Nephron progenitor cell (in vitro differentiated cells): ENCODE data around the gene F2.

Experiments
- DNase-seq: peaks from one replicate; pipeline ENCODE4 v3.0.0; 2021
- H3K27ac Mint-ChIP-seq: 2 replicates; pipeline ENCODE4 v1.8.0; 2021; ENCODE audit warnings: mild to moderate bottlenecking, moderate library complexity, mixed read lengths
- H3K27me3 Mint-ChIP-seq: 2 replicates; pipeline ENCODE4 v1.8.0; 2021; ENCODE audit warnings: mild to moderate bottlenecking, low read depth, mixed read lengths; ENCODE audit not compliant: poor library complexity
- H3K36me3 Mint-ChIP-seq: 2 replicates; pipeline ENCODE4 v1.8.0; 2021; ENCODE audit warnings: low read depth, mixed read lengths
- H3K4me1 Mint-ChIP-seq: 2 replicates; pipeline ENCODE4 v1.8.0; 2021; ENCODE audit warnings: mixed read lengths
- H3K4me3 Mint-ChIP-seq: 2 replicates; pipeline ENCODE4 v1.8.0; 2021; ENCODE audit warnings: mild to moderate bottlenecking, moderate library complexity, mixed read lengths
- H3K9me3 Mint-ChIP-seq: 2 replicates; pipeline ENCODE4 v1.8.0; 2021; ENCODE audit warnings: mild to moderate bottlenecking, moderate library complexity, mixed read lengths
- TF ChIP-seq, protein P1 (sequence below): fragments of 200-600 bp; sonication (generic); IDR thresholded peaks from 2 replicates; pipeline ENCODE4 v1.5.0; 2021; ENCODE audit warnings: antibody characterized with exemption

F2 gene

GRCh38 chr11:46674463-46675287, 44.3 kb upstream of the F2 start:
- peak; percentile 43 for DNase-seq
- TF ChIP-seq, protein P1, sequence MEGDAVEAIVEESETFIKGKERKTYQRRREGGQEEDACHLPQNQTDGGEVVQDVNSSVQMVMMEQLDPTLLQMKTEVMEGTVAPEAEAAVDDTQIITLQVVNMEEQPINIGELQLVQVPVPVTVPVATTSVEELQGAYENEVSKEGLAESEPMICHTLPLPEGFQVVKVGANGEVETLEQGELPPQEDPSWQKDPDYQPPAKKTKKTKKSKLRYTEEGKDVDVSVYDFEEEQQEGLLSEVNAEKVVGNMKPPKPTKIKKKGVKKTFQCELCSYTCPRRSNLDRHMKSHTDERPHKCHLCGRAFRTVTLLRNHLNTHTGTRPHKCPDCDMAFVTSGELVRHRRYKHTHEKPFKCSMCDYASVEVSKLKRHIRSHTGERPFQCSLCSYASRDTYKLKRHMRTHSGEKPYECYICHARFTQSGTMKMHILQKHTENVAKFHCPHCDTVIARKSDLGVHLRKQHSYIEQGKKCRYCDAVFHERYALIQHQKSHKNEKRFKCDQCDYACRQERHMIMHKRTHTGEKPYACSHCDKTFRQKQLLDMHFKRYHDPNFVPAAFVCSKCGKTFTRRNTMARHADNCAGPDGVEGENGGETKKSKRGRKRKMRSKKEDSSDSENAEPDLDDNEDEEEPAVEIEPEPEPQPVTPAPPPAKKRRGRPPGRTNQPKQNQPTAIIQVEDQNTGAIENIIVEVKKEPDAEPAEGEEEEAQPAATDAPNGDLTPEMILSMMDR = no peak
- H3K36me3 Mint-ChIP-seq = peaks cover 27% of the 10 kb centered on the region

GRCh38 chr11:46675288-46675851, 43.6 kb upstream of the F2 start:
- Mint-ChIP-seq H3K9me3 (no peaks in the 10 kb centered on the region), H3K27ac (peak overlapping the region; percentile 93), H3K4me3 (no peak overlapping the region), H3K27me3 (no peaks in the 10 kb centered on the region), H3K36me3 (peaks cover 25% of the 10 kb centered on the region), H3K4me1 (peaks cover 39% of the 10 kb centered on the region)
- DNase-seq = no peak
- TF ChIP-seq, protein P1 = no peak

More at GRCh38 chr11:46674463-46675287, 44.3 kb upstream of the F2 start:
- Mint-ChIP-seq H3K4me3 (no peak overlapping the region), H3K27me3 (no peaks in the 10 kb centered on the region), H3K9me3 (no peaks in the 10 kb centered on the region), H3K4me1 (peaks cover 39% of the 10 kb centered on the region), H3K27ac (peak overlapping the region; percentile 97)

- no peaks in the 10 kb centered on the region for H3K27me3 Mint-ChIP-seq
- H3K27ac Mint-ChIP-seq = peak overlapping the region; percentile 96
- peaks cover 29% of the 10 kb centered on the region for H3K36me3 Mint-ChIP-seq
- no peak for DNase-seq
- TF ChIP-seq, protein P1 = no peak
- H3K4me3 Mint-ChIP-seq = no peak overlapping the region
- peaks cover 39% of the 10 kb centered on the region for H3K4me1 Mint-ChIP-seq
- H3K9me3 Mint-ChIP-seq = no peaks in the 10 kb centered on the region
Observed at GRCh38 chr11:46675949-46676348, 43.1 kb upstream of the F2 start.

GRCh38 chr11:46676436-46677158, 42.4 kb upstream of the F2 start:
- peaks cover 29% of the 10 kb centered on the region for H3K36me3 Mint-ChIP-seq
- TF ChIP-seq, protein P1 = no peak
- H3K4me1 Mint-ChIP-seq = peaks cover 39% of the 10 kb centered on the region
- no peaks in the 10 kb centered on the region for H3K27me3 Mint-ChIP-seq
- H3K4me3 Mint-ChIP-seq = peak overlapping the region; percentile 32
- no peaks in the 10 kb centered on the region for H3K9me3 Mint-ChIP-seq
- H3K27ac Mint-ChIP-seq = peak overlapping the region; percentile 96
- DNase-seq = no peak

- Mint-ChIP-seq H3K4me3 (peak overlapping the region; percentile 32), H3K27ac (peak overlapping the region; percentile 96), H3K36me3 (peaks cover 24% of the 10 kb centered on the region), H3K9me3 (no peaks in the 10 kb centered on the region), H3K27me3 (no peaks in the 10 kb centered on the region), H3K4me1 (peaks cover 39% of the 10 kb centered on the region)
- TF ChIP-seq, protein P1 = no peak
- no peak for DNase-seq
Observed at GRCh38 chr11:46677169-46677568, 41.8 kb upstream of the F2 start.
